DND-41 (cell line): ENCODE results near the gene PRUNE1.

Source experiments
- CTCF ChIP-seq: IDR thresholded peaks from 2 replicates; pipeline ENCODE4 v1.5.1; 2012; ENCODE audit warnings: borderline replicate concordance, low read length, moderate library complexity, mild to moderate bottlenecking; ENCODE audit not compliant: poor library complexity, severe bottlenecking; ENCODE audit errors: extremely low read depth
- EZH2 ChIP-seq: IDR thresholded peaks from 3 replicates; pipeline ENCODE4 v1.6.1; 2012; ENCODE audit warnings: borderline replicate concordance, low read depth, mild to moderate bottlenecking, moderate library complexity, low read length, inconsistent platforms; ENCODE audit not compliant: severe bottlenecking

- TF ChIP-seq CTCF, result no peak
- TF ChIP-seq EZH2, result no peak
These were observed 5.3 kb downstream of the PRUNE1 start for GRCh38 chr1:151013518-151013917.
